Ectodermal cell (in vitro differentiated cells): ENCODE measurements around the gene AWAT1.
"Not testable (repeated sequence)": the region's sequence is repeated elsewhere in the genome, so short reads cannot be mapped to it uniquely, and the experiment has no call there.

Experiments used
- H3K27ac ChIP-seq: 2 replicates; pipeline ENCODE4 v1.7.0; 2013; ENCODE audit warnings: mild to moderate bottlenecking, low read depth, low read length; ENCODE audit not compliant: insufficient read depth, poor library complexity, severe bottlenecking
- H3K27me3 ChIP-seq: 2 replicates; pipeline ENCODE4 v1.7.0; 2013; ENCODE audit warnings: mild to moderate bottlenecking, low read length; ENCODE audit not compliant: insufficient read depth, control insufficient read depth, poor library complexity, severe bottlenecking
- H3K36me3 ChIP-seq: one replicate; pipeline ENCODE4 v1.7.0; 2013; ENCODE audit warnings: low read length; ENCODE audit not compliant: control insufficient read depth, insufficient read depth
- H3K4me1 ChIP-seq: one replicate; pipeline ENCODE4 v1.7.0; 2013; ENCODE audit warnings: low read length; ENCODE audit not compliant: control insufficient read depth, insufficient read depth
- H3K4me3 ChIP-seq: 2 replicates; pipeline ENCODE4 v1.7.0; 2013; ENCODE audit warnings: low read depth, low read length, control low read depth; ENCODE audit not compliant: insufficient read depth
- H3K9me3 ChIP-seq: 2 replicates; pipeline ENCODE4 v1.7.0; 2013; ENCODE audit warnings: mild to moderate bottlenecking, low read length, moderate library complexity; ENCODE audit not compliant: control insufficient read depth
- WGBS, 2 experiments: methylation state at CpG; one replicate each; pipeline ENCODE4 v1.1.7; 2013; ENCODE audit warnings: missing lambda C conversion rate in 2 of 2; 5-methylcytosine and 5-hydroxymethylcytosine counted together

AWAT1 gene

GRCh38 chrX:70240751-70241150, 6.3 kb downstream of the AWAT1 start:
- no peaks in the 10 kb centered on the region for H3K36me3 ChIP-seq
- H3K27ac ChIP-seq: no peak overlapping the region
- H3K4me3 ChIP-seq: no peak overlapping the region
- no peaks in the 10 kb centered on the region for H3K9me3 ChIP-seq
- no peaks in the 10 kb centered on the region for H3K4me1 ChIP-seq
- no peaks in the 10 kb centered on the region for H3K27me3 ChIP-seq
- WGBS, 2 experiments: 87 to 95% methylated on average over 1 of the region's 1 CpG

GRCh38 chrX:70241501-70241900, 7.0 kb downstream of the AWAT1 start:
- H3K4me1 ChIP-seq: no peaks in the 10 kb centered on the region
- H3K27me3 ChIP-seq: no peaks in the 10 kb centered on the region
- WGBS, 2 experiments: 84 to 93% methylated on average over 2 of the region's 2 CpGs
- H3K36me3 ChIP-seq: no peaks in the 10 kb centered on the region
- H3K9me3 ChIP-seq: no peaks in the 10 kb centered on the region
- H3K27ac ChIP-seq: no peak overlapping the region
- no peak overlapping the region for H3K4me3 ChIP-seq

GRCh38 chrX:70243601-70244000, 9.1 kb downstream of the AWAT1 start:
- H3K4me1 ChIP-seq, H3K9me3 ChIP-seq, H3K36me3 ChIP-seq, H3K4me3 ChIP-seq, H3K27ac ChIP-seq, H3K27me3 ChIP-seq: not testable (repeated sequence)
- WGBS, 2 experiments: 79 to 90% methylated on average over 4 to 5 of the region's 5 CpGs

GRCh38 chrX:70244881-70245280, 10.4 kb downstream of the AWAT1 start:
- Histone ChIP-seq H3K36me3 (no peaks in the 10 kb centered on the region), H3K27ac (no peak overlapping the region), H3K4me3 (no peak overlapping the region), H3K27me3 (no peaks in the 10 kb centered on the region), H3K4me1 (no peaks in the 10 kb centered on the region), H3K9me3 (no peaks in the 10 kb centered on the region)
- WGBS, 2 experiments: 91 to 92% methylated on average over 2 to 4 of the region's 6 CpGs

- Histone ChIP-seq H3K27ac (no peak overlapping the region), H3K27me3 (no peaks in the 10 kb centered on the region), H3K36me3 (no peaks in the 10 kb centered on the region), H3K9me3 (no peaks in the 10 kb centered on the region), H3K4me3 (no peak overlapping the region), H3K4me1 (no peaks in the 10 kb centered on the region)
- WGBS, 2 experiments: 75 to 100% methylated on average over 1 of the region's 2 CpGs
Observed at GRCh38 chrX:70247252-70247651, 12.8 kb downstream of the AWAT1 start.

GRCh38 chrX:70252491-70252890, 18.0 kb downstream of the AWAT1 start:
- H3K9me3 ChIP-seq: no peaks in the 10 kb centered on the region
- no peaks in the 10 kb centered on the region for H3K36me3 ChIP-seq
- no peak overlapping the region for H3K4me3 ChIP-seq
- WGBS, 2 experiments: 76 to 85% methylated on average over 2 of the region's 2 CpGs
- no peaks in the 10 kb centered on the region for H3K4me1 ChIP-seq
- H3K27ac ChIP-seq: no peak overlapping the region
- no peaks in the 10 kb centered on the region for H3K27me3 ChIP-seq

GRCh38 chrX:70253377-70254062, 19.1 kb downstream of the AWAT1 start:
- H3K36me3 ChIP-seq: no peaks in the 10 kb centered on the region
- no peaks in the 10 kb centered on the region for H3K4me1 ChIP-seq
- H3K9me3 ChIP-seq: no peaks in the 10 kb centered on the region
- no peak overlapping the region for H3K27ac ChIP-seq
- WGBS, 2 experiments: 90% methylated on average over 2 of the region's 3 CpGs; no CpG with 5 or more reads in 1 of the 2 experiments
- no peak overlapping the region for H3K4me3 ChIP-seq
- no peaks in the 10 kb centered on the region for H3K27me3 ChIP-seq

GRCh38 chrX:70254063-70254400, 19.6 kb downstream of the AWAT1 start:
- Histone ChIP-seq H3K4me1 (no peaks in the 10 kb centered on the region), H3K4me3 (no peak overlapping the region), H3K36me3 (no peaks in the 10 kb centered on the region), H3K9me3 (no peaks in the 10 kb centered on the region), H3K27ac (no peak overlapping the region), H3K27me3 (no peaks in the 10 kb centered on the region)
- 79 to 86% methylated on average over 1 of the region's 1 CpG for WGBS, 2 experiments

GRCh38 chrX:70254909-70255308, 20.5 kb downstream of the AWAT1 start:
- H3K36me3 ChIP-seq: no peaks in the 10 kb centered on the region
- H3K4me1 ChIP-seq: no peaks in the 10 kb centered on the region
- no peaks in the 10 kb centered on the region for H3K9me3 ChIP-seq
- WGBS, 2 experiments: 90 to 93% methylated on average over 2 to 3 of the region's 3 CpGs
- H3K4me3 ChIP-seq: no peak overlapping the region
- no peak overlapping the region for H3K27ac ChIP-seq
- H3K27me3 ChIP-seq: no peaks in the 10 kb centered on the region

GRCh38 chrX:70255452-70255851, 21.0 kb downstream of the AWAT1 start:
- H3K36me3 ChIP-seq: no peaks in the 10 kb centered on the region
- no peaks in the 10 kb centered on the region for H3K27me3 ChIP-seq
- no peak overlapping the region for H3K27ac ChIP-seq
- WGBS, 2 experiments: 96 to 100% methylated on average over 2 of the region's 2 CpGs
- no peaks in the 10 kb centered on the region for H3K9me3 ChIP-seq
- H3K4me1 ChIP-seq: no peaks in the 10 kb centered on the region
- H3K4me3 ChIP-seq: no peak overlapping the region
